K562 (cell line): ENCODE results near the gene CHTF8. TPM values are rescaled to one million over a fixed set of nuclear protein-coding genes. Genes with fewer than 3 reads are reported as not detected.

Experiments
- BCOR ChIP-seq: fragments of 450-650 bp; IDR thresholded peaks from 2 replicates; pipeline ENCODE4 v1.6.1; 2016
- CREB3 ChIP-seq: fragments of 450-650 bp; conservative IDR thresholded peaks from 2 replicates; pipeline ENCODE4 v1.6.1; 2016; ENCODE audit warnings: missing genetic modification characterization, low read depth, mild to moderate bottlenecking, missing compliant biosample characterization, moderate library complexity
- MGA ChIP-seq: fragments of 450-650 bp; IDR thresholded peaks from 2 replicates; pipeline ENCODE4 v1.6.1; 2016; ENCODE audit warnings: mild to moderate bottlenecking, moderate library complexity
- NEUROD1 ChIP-seq: fragments of 150-350 bp; IDR thresholded peaks from 2 replicates; pipeline ENCODE4 v1.6.1; 2014; ENCODE audit warnings: borderline replicate concordance, low read length, low read depth; ENCODE audit not compliant: partially characterized antibody
- PBX2 ChIP-seq, 2 experiments: IDR thresholded peaks in 1 of 2; conservative IDR thresholded peaks in 1 of 2; 2 replicates each; pipeline ENCODE4 v1.6.1; 2016; ENCODE audit warnings: low read depth in 2 of 2, mild to moderate bottlenecking in 1 of 2, missing compliant biosample characterization in 1 of 2, missing genetic modification characterization in 1 of 2, moderate library complexity in 1 of 2
- ZNF384 ChIP-seq: IDR thresholded peaks from 2 replicates; pipeline ENCODE4 v1.6.1; 2012; ENCODE audit warnings: low read depth, low read length, improper control_type of control experiment
- ZNF512 ChIP-seq: IDR thresholded peaks from 2 replicates; pipeline ENCODE4 v1.6.1; 2016; ENCODE audit warnings: missing genetic modification characterization, missing compliant biosample characterization
- ZNF668 ChIP-seq: fragments of 250-450 bp; sonication (Bioruptor Pico); IDR thresholded peaks from 2 replicates; pipeline ENCODE4 v1.8.0; 2022; ENCODE audit warnings: mild to moderate bottlenecking, inconsistent platforms
- polyA plus RNA-seq, 8 experiments: library from polyadenylated mRNA; depleted of rRNA in 4 of 8; stranded (reverse) in 5 of 8; unstranded in 3 of 8; fragments of >200 nt; fragmentation: Nextera tagmentation in 2 of 8; fragmentation: Illumina TruSeq in 1 of 8; extraction: Ambion mirVana in 2 of 8; extraction: Trizol in 1 of 8; gene quantifications; 2 replicates each; pipeline versions ENCODE4 v1.2.1 to v1.2.3, GENCODE V29; 2011 to 2014; ENCODE audit warnings: inconsistent platforms in 1 of 8, missing spikeins in 1 of 8
- total RNA-seq, 7 experiments: library from RNA; depleted of rRNA in 6 of 7; stranded (reverse); fragments of >200 nt in 6 of 7; fragmentation: Illumina TruSeq in 2 of 7; extraction: Trizol in 2 of 7; gene quantifications; 2 replicates each; pipeline versions ENCODE4 v1.2.1 to v1.2.3, GENCODE V29; 2011 to 2021; ENCODE audit warnings: low replicate concordance in 1 of 7

CHTF8 gene
- total and polyA plus RNA-seq, 9 of the 15 experiments (the other 6 are each of a cell fraction or from before 2014, with no cell fraction given): 20.2 to 199 (median 108) TPM

GRCh38 chr16:69105501-69106361 lies 26.7 kb downstream of the CHTF8 start, which contains the start of gene HAS3 (continued):
- TF ChIP-seq PBX2 (CRISPR knock-in tag; IDR thresholded peaks at IDR 0.05; ENCODE audit: low read depth): no peak
- TF ChIP-seq PBX2 (tag; conservative IDR thresholded peaks at IDR 0.05; ENCODE audit: low read depth): peak; percentile 52
- TF ChIP-seq ZNF512 (tag): no peak
- no peak for TF ChIP-seq BCOR
- TF ChIP-seq CREB3 (tag): no peak
- TF ChIP-seq ZNF384: 0 out of 2 replicates have a peak, but pooled peaks have one; percentile 5
- no peak for TF ChIP-seq NEUROD1
- no peak for TF ChIP-seq ZNF668 (CRISPR knock-in tag)
- TF ChIP-seq MGA: peak; percentile 68
